H1 (cell line): ENCODE results near the gene CAPN9. TPM values are rescaled to one million over a fixed set of nuclear protein-coding genes. Genes with fewer than 3 reads are reported as not detected.

ENCODE experiments used
- CTCF ChIA-PET: fragments of 300-600 bp; sonication (Branson Sonifier 250); formaldehyde crosslinking; loops from one replicate; lab custom pipeline; 2021; ENCODE audit not compliant: partially characterized antibody; lab: Charles Lee
- POLR2A ChIA-PET: fragments of 300-600 bp; sonication (Branson Sonifier 250); formaldehyde crosslinking; loops from one replicate; lab custom pipeline; 2021; ENCODE audit warnings: inconsistent platforms; ENCODE audit not compliant: partially characterized antibody; lab: Charles Lee
- DNase-seq, 2 experiments: peaks; one replicate each; pipeline versions ENCODE4 v3.0.0 to v3.0.0-alpha.2; 2010 to 2022; ENCODE audit warnings: low spot score in 2 of 2, low read depth in 1 of 2, mixed read lengths in 1 of 2
- FAIRE-seq: peaks from 2 replicates; lab custom pipeline; 2011; peaks lifted over from hg19 to GRCh38; lab: Jason Lieb, UNC
- H2AFZ ChIP-seq: 2 replicates; pipeline ENCODE4 v1.8.1; 2012; ENCODE audit warnings: low read length, inconsistent platforms
- H2AK5ac ChIP-seq: 2 replicates; pipeline ENCODE4 v1.6.1; 2013; ENCODE audit warnings: low read depth, low read length
- H2BK120ac ChIP-seq: replicated peaks from 2 replicates; pipeline ENCODE3; 2013; ENCODE audit warnings: low read depth, low read length, inconsistent platforms
- H2BK12ac ChIP-seq: 2 replicates; pipeline ENCODE4 v1.6.1; 2013; ENCODE audit warnings: low read depth, low read length
- H2BK15ac ChIP-seq: 2 replicates; pipeline ENCODE4 v1.6.1; 2013; ENCODE audit warnings: low read length
- H2BK20ac ChIP-seq: 2 replicates; pipeline ENCODE4 v1.6.1; 2013; ENCODE audit warnings: low read length
- H2BK5ac ChIP-seq: 2 replicates; pipeline ENCODE4 v1.6.1; 2013; ENCODE audit warnings: low read depth, low read length
- H3K14ac ChIP-seq: 2 replicates; pipeline ENCODE4 v1.6.1; 2013; ENCODE audit warnings: inconsistent platforms; ENCODE audit not compliant: insufficient read length
- H3K18ac ChIP-seq: 2 replicates; pipeline ENCODE4 v1.6.1; 2013; ENCODE audit warnings: low read length; ENCODE audit errors: extremely low read depth
- H3K23ac ChIP-seq: 2 replicates; pipeline ENCODE4 v1.6.1; 2013; ENCODE audit warnings: inconsistent platforms; ENCODE audit not compliant: insufficient read length
- H3K23me2 ChIP-seq: 2 replicates; pipeline ENCODE4 v1.6.1; 2013; ENCODE audit warnings: low read depth, low read length
- H3K27ac ChIP-seq: 2 replicates; pipeline ENCODE4 v1.6.1; 2011; ENCODE audit warnings: low read depth, low read length, inconsistent platforms
- H3K27me3 ChIP-seq, 4 experiments: replicated peaks in 1 of 4; 1 replicate in 1 of 4; 2 replicates in 3 of 4; pipeline versions ENCODE4 v1.6.1 to v1.8.1; 2011 to 2013; ENCODE audit warnings: low read length in 3 of 4, mild to moderate bottlenecking in 3 of 4, inconsistent platforms in 2 of 4, mixed read lengths in 2 of 4, moderate library complexity in 1 of 4; ENCODE audit not compliant: control insufficient read depth in 3 of 4, insufficient read depth in 3 of 4; ENCODE audit errors: extremely low read depth in 1 of 4
- H3K36me3 ChIP-seq, 4 experiments: 2 replicates each; pipeline versions ENCODE4 v1.6.1 to v1.8.1; 2011 to 2013; ENCODE audit warnings: mild to moderate bottlenecking in 4 of 4, low read length in 3 of 4, moderate library complexity in 2 of 4, control low read depth in 1 of 4, inconsistent platforms in 1 of 4; ENCODE audit not compliant: insufficient read depth in 4 of 4, control insufficient read depth in 2 of 4
- H3K4ac ChIP-seq: replicated peaks from 2 replicates; pipeline ENCODE3; 2013; ENCODE audit warnings: low read length, low read depth, mixed read lengths, inconsistent platforms; ENCODE audit not compliant: insufficient read length
- H3K4me1 ChIP-seq, 4 experiments: replicated peaks in 1 of 4; 1 replicate in 1 of 4; 2 replicates in 3 of 4; pipeline versions ENCODE4 v1.6.1 to v1.8.1; 2011 to 2013; ENCODE audit warnings: low read length in 3 of 4, inconsistent platforms in 2 of 4, mixed read lengths in 1 of 4; ENCODE audit not compliant: insufficient read depth in 4 of 4, control insufficient read depth in 3 of 4
- H3K4me2 ChIP-seq, 2 experiments: 2 replicates each; pipeline versions ENCODE4 v1.6.1 to v1.8.1; 2011 to 2013; ENCODE audit warnings: low read depth in 2 of 2, low read length in 2 of 2, control low read depth in 1 of 2, inconsistent platforms in 1 of 2, mild to moderate bottlenecking in 1 of 2; ENCODE audit not compliant: insufficient read depth in 1 of 2
- H3K4me3 ChIP-seq, 4 experiments: fragments of 200-600, 300-600 bp in 1 of 4; sonication (generic), shearing (Covaris generic), sonication (Bioruptor Twin) in 1 of 4; 2 replicates each; pipeline versions ENCODE4 v1.5.1 to v1.8.1; 2011 to 2016; ENCODE audit warnings: low read length in 4 of 4, low read depth in 3 of 4, control low read depth in 2 of 4, inconsistent platforms in 2 of 4, mild to moderate bottlenecking in 2 of 4, mixed read lengths in 1 of 4, moderate library complexity in 1 of 4; ENCODE audit not compliant: insufficient read depth in 2 of 4; ENCODE audit errors: extremely low read depth in 1 of 4
- H3K56ac ChIP-seq: replicated peaks from 2 replicates; pipeline ENCODE3; 2013; ENCODE audit warnings: low read depth, mild to moderate bottlenecking, mixed read lengths, low read length, inconsistent platforms; ENCODE audit not compliant: insufficient read length
- H3K79me1 ChIP-seq: 2 replicates; pipeline ENCODE4 v1.6.1; 2013; ENCODE audit warnings: low read depth, low read length, control low read depth
- H3K79me2 ChIP-seq, 2 experiments: 2 replicates each; pipeline versions ENCODE4 v1.6.1 to v1.8.1; 2012 to 2013; ENCODE audit warnings: low read length in 2 of 2, mild to moderate bottlenecking in 2 of 2, inconsistent platforms in 1 of 2; ENCODE audit not compliant: insufficient read depth in 2 of 2, control insufficient read depth in 1 of 2
- H3K9ac ChIP-seq, 4 experiments: replicated peaks in 1 of 4; 1 replicate in 1 of 4; 2 replicates in 3 of 4; pipeline versions ENCODE4 v1.6.1 to v1.8.1; 2011 to 2013; ENCODE audit warnings: low read depth in 3 of 4, low read length in 3 of 4, control low read depth in 2 of 4, mild to moderate bottlenecking in 2 of 4, moderate library complexity in 2 of 4, inconsistent platforms in 1 of 4; ENCODE audit errors: extremely low read depth in 1 of 4
- H3K9me3 ChIP-seq, 2 experiments: 2 replicates each; pipeline versions ENCODE4 v1.6.1 to v1.8.1; 2012 to 2013; ENCODE audit warnings: mild to moderate bottlenecking in 2 of 2, moderate library complexity in 2 of 2, control low read depth in 1 of 2, inconsistent platforms in 1 of 2, low read depth in 1 of 2, low read length in 1 of 2, mixed read lengths in 1 of 2; ENCODE audit not compliant: insufficient read depth in 2 of 2
- H4K20me1 ChIP-seq, 2 experiments: replicated peaks in 1 of 2; 2 replicates each; pipeline versions ENCODE3 to v1.8.1; 2011 to 2013; ENCODE audit warnings: inconsistent platforms in 2 of 2, low read length in 2 of 2, mild to moderate bottlenecking in 1 of 2; ENCODE audit not compliant: insufficient read depth in 2 of 2, control insufficient read depth in 1 of 2
- H4K5ac ChIP-seq: 2 replicates; pipeline ENCODE4 v1.6.1; 2013; ENCODE audit warnings: low read length, low read depth, mixed read lengths, inconsistent platforms; ENCODE audit not compliant: insufficient read length
- H4K8ac ChIP-seq: 2 replicates; pipeline ENCODE4 v1.8.0; 2013; ENCODE audit warnings: mild to moderate bottlenecking, moderate library complexity, low read length, inconsistent platforms; ENCODE audit not compliant: insufficient read depth; ENCODE audit errors: extremely low read depth
- H4K91ac ChIP-seq: replicated peaks from 2 replicates; pipeline ENCODE3; 2013; ENCODE audit warnings: low read length, mixed read lengths, inconsistent platforms; ENCODE audit not compliant: insufficient read length
- CEBPB ChIP-seq: IDR thresholded peaks from 2 replicates; pipeline ENCODE4 v1.6.1; 2012; ENCODE audit warnings: low read depth, low read length
- CHD1 ChIP-seq: IDR thresholded peaks from 2 replicates; pipeline ENCODE4 v1.6.1; 2012; ENCODE audit warnings: low read depth, low read length, improper control_type of control experiment
- EGR1 ChIP-seq: IDR thresholded peaks from 2 replicates; pipeline ENCODE4 v1.6.1; 2011; ENCODE audit warnings: low read depth, low read length, borderline replicate concordance
- RXRA ChIP-seq: IDR thresholded peaks from 2 replicates; pipeline ENCODE4 v1.6.1; 2011; ENCODE audit warnings: low read depth, mild to moderate bottlenecking, low read length, moderate library complexity; ENCODE audit not compliant: insufficient read depth
- SIX5 ChIP-seq: IDR thresholded peaks from 2 replicates; pipeline ENCODE4 v1.6.1; 2011; ENCODE audit warnings: mild to moderate bottlenecking, low read depth, low read length
- SP2 ChIP-seq: IDR thresholded peaks from 2 replicates; pipeline ENCODE4 v1.6.1; 2012; ENCODE audit warnings: mild to moderate bottlenecking, low read length, inconsistent platforms
- WGBS, 2 experiments: shearing (Covaris generic) in 1 of 2; methylation state at CpG; one replicate each; pipeline versions ENCODE4 v1.1.6 to v1.1.7; 2013 to 2015; ENCODE audit warnings: low lambda C conversion rate in 2 of 2, mixed read lengths in 2 of 2, inconsistent platforms in 1 of 2, low coverage in 1 of 2, missing lambda C conversion rate in 1 of 2; ENCODE audit not compliant: insufficient replicate concordance in 2 of 2, insufficient coverage in 1 of 2, insufficient read length in 1 of 2; ENCODE audit errors: extremely low coverage in 1 of 2, missing lambda C conversion rate in 1 of 2; 5-methylcytosine and 5-hydroxymethylcytosine counted together
- polyA plus RNA-seq, 7 experiments: library from polyadenylated mRNA; depleted of rRNA in 3 of 7; stranded (reverse) in 5 of 7; unstranded in 2 of 7; fragments of >200 nt in 5 of 7; fragments of 200-250 nt in 2 of 7; gene quantifications; 1 replicate in 5 of 7; 2 replicates in 1 of 7; 4 replicates in 1 of 7; pipeline versions ENCODE4 v1.2.1 to v1.2.3, GENCODE V29; 2011 to 2013; ENCODE audit warnings: missing spikeins in 2 of 7, mixed read lengths in 2 of 7
- total RNA-seq: library from RNA; stranded (reverse); fragmentation: NEBNext Ultra II Directional; extraction: Animal tissue kit (Norgen Biotek cat#: 25700); gene quantifications from 2 replicates; pipeline ENCODE4 v1.2.1, GENCODE V29; 2021
- TF ChIP-seq, protein P1 (sequence below): IDR thresholded peaks from 2 replicates; pipeline ENCODE4 v1.6.1; 2012; ENCODE audit warnings: inconsistent platforms

CAPN9 gene
- total and polyA plus RNA-seq, 2 of the 8 experiments (the other 6 are each of a cell fraction or from before 2014, with no cell fraction given), result 0.22 to 0.76 TPM

DNA sequence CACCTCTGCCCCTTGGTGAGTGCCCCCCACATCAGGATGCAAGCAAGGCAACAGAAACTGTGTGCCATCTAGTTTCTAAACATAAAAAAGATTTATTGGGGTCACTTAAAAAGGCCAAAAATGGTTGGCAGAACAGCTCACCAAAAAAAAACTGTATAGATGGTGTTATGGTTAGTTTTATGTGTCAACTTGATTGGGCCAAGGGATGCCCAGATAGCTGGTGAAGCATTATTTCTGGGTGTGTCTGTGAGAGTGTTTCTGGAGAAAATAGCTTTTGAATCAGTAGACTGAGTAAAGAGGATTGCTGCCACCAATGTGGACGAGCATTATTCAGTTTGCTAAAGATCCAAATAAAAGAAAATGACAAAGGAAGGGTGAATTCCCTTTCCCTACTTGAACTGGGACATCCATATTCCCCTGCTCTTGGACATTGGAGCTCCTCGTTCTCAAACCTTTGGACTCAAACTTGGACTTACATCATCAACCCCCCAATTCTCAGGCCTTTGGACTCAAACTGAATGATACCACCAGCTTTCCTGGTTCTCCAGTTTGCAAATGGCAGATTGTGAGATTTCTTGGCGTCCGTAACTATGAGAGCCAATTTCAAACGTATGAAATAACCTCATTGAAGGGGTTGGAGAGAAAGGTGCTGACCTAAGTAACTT, 16.9 kb downstream of the CAPN9 start:
- no peak overlapping the region for H2BK5ac ChIP-seq
- no peak overlapping the region for H3K4me3 ChIP-seq
- no peaks in the 10 kb centered on the region for H3K79me1 ChIP-seq
- H3K9ac ChIP-seq, result no peak overlapping the region
- FAIRE-seq, result no peak
- no peak overlapping the region for H2BK120ac ChIP-seq
- H3K9me3 ChIP-seq, result 0 out of 4 replicates have a peak, but pooled peaks cover 0 to 3% of the 10 kb centered on the region in 2 experiments
- no peaks in the 10 kb centered on the region for H3K79me2 ChIP-seq
- H3K4me1 ChIP-seq, result peaks cover 0 to 6% (median under 1%) of the 10 kb centered on the region in 4 experiments; a peak in 5 of 7 replicates
- H4K20me1 ChIP-seq, result no peaks in the 10 kb centered on the region
- no peaks in the 10 kb centered on the region for H3K36me3 ChIP-seq
- POLR2A ChIA-PET, result interaction anchor here (0.6 kb wide), 1 partner anchor 13 kb away, joined by 3 read pairs; no protein-coding TSS in a partner anchor
- no peak overlapping the region for H3K14ac ChIP-seq
- no peak overlapping the region for H4K5ac ChIP-seq
- no peak overlapping the region for H2BK15ac ChIP-seq
- no peak overlapping the region for H2AFZ ChIP-seq
- no peak overlapping the region for H2BK20ac ChIP-seq
- H3K56ac ChIP-seq, result no peak overlapping the region
- H3K23me2 ChIP-seq, result no peaks in the 10 kb centered on the region
- CTCF ChIA-PET, result interaction anchor here (0.6 to 1.6 kb wide), 3 partner anchors 9 to 214 kb away, joined by 3 to 8 read pairs (median 6); no protein-coding TSS in a partner anchor
- H3K4me2 ChIP-seq, result no peak overlapping the region
- H4K8ac ChIP-seq, result no peak overlapping the region
- no peak overlapping the region for H3K27ac ChIP-seq
- H2AK5ac ChIP-seq, result no peak overlapping the region
- no peak overlapping the region for H3K23ac ChIP-seq
- H2BK12ac ChIP-seq, result no peak overlapping the region
- no peak overlapping the region for H4K91ac ChIP-seq
- 88% methylated on average over 5 of the region's 5 CpGs; no CpG with 5 or more reads in 1 of the 2 experiments for WGBS, 2 experiments
- no peak overlapping the region for H3K18ac ChIP-seq
- TF ChIP-seq CEBPB (no peak), EGR1 (no peak), RXRA (no peak), SIX5 (no peak), CHD1 (no peak), SP2 (no peak)
- TF ChIP-seq, protein P1, sequence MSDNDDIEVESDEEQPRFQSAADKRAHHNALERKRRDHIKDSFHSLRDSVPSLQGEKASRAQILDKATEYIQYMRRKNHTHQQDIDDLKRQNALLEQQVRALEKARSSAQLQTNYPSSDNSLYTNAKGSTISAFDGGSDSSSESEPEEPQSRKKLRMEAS, result no peak
- H3K27me3 ChIP-seq, result no peaks in the 10 kb centered on the region
- DNase-seq, result no peak
- no peak overlapping the region for H3K4ac ChIP-seq
